ENCODE results near the gene SH3PXD2A.

The SH3PXD2A gene

DNA sequence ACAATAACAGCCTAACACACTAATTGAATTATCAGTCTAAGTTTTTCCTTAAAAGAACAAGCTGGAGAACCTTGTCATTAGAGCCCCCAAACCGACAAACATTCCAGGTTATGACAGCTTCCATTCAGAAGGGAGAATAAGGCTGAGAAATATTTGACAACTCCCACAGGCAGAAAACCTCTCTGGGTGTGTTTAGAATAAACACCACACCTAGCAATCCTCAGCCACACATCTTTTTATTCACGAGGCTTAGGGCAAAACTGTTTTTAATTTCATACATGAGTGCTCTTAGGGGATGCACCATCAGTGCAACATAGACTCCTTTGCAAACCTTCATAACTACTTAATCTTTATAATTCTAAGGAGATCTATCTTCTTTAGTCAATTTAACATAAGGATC lies 38.4 kb upstream of the SH3PXD2A start:
- DNase-seq (ENCODE audit: low read depth), result no peak
- no peak overlapping the region for H3K4me3 ChIP-seq (ENCODE audit: low read length)
- TF ChIP-seq, protein P1, sequence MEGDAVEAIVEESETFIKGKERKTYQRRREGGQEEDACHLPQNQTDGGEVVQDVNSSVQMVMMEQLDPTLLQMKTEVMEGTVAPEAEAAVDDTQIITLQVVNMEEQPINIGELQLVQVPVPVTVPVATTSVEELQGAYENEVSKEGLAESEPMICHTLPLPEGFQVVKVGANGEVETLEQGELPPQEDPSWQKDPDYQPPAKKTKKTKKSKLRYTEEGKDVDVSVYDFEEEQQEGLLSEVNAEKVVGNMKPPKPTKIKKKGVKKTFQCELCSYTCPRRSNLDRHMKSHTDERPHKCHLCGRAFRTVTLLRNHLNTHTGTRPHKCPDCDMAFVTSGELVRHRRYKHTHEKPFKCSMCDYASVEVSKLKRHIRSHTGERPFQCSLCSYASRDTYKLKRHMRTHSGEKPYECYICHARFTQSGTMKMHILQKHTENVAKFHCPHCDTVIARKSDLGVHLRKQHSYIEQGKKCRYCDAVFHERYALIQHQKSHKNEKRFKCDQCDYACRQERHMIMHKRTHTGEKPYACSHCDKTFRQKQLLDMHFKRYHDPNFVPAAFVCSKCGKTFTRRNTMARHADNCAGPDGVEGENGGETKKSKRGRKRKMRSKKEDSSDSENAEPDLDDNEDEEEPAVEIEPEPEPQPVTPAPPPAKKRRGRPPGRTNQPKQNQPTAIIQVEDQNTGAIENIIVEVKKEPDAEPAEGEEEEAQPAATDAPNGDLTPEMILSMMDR (conservative IDR thresholded peaks at IDR 0.05; ENCODE audit: low read depth, low read length), result no peak

DNA sequence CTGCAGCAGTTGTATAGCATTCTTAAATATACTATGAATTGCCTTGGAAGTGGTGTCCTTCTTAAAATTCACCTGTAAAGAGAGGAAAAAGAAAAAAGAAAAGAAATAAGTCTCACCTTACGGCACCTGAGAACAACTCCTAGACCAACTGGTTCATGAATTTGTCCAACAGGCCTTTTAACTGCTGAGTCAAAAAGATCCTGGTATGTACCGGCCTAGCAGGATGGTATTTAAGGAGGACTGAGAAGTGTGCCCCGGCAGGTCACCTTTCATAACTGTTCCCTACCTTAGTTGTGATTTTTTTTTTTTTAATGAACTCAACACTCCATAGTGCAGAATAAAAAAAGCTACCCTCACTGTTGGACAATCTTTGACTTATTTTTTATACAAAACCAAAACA lies 36.8 kb upstream of the SH3PXD2A start:
- TF ChIP-seq, protein P1 (conservative IDR thresholded peaks at IDR 0.05; ENCODE audit: low read depth, low read length), result no peak
- H3K4me3 ChIP-seq (ENCODE audit: low read length), result no peak overlapping the region
- no peak for DNase-seq (ENCODE audit: low read depth)

DNA sequence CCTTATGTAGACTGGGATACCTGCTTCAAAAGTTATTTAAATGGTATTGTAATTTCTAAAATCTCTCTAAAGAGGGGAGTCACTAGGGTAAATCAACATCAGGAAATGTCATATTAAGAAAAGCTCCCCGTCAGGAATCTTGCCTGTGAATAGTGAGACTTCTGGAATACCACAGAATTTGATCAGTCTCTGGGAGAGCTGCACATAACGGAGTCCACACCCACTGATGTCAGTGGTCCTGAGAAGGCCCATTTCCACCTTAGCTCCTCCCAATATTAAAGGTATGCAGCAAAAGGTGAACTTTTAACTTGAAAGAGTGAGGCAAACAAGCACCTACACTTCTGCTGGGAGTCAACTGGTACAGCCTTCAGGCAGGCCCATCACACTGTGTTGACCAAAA lies 35.3 kb upstream of the SH3PXD2A start:
- H3K4me3 ChIP-seq (ENCODE audit: low read length), result no peak overlapping the region
- no peak for DNase-seq (ENCODE audit: low read depth)
- TF ChIP-seq, protein P1 (conservative IDR thresholded peaks at IDR 0.05; ENCODE audit: low read depth, low read length), result no peak

DNA sequence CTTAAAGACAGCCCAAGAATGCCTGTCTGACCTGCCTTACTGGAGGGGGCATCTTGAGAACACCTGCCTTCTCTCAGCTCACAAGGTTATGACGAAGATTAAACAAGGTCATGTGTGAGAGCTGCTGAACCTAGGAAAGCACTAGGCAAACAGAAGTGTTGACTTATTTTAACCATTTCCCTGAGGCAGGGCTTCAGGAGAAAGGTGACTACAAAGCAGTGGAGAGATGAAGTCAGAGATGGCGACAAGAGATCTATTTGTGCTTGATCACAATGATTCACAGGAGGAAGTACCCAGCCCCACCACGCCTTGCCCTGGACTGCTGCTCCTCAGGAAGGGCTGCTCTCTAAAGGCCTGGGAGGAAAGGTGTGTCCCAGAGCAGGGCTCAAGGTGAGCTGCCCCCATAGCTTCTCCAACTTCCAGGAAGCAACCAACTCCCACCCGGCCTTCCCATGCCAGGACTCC lies 34.9 kb upstream of the SH3PXD2A start:
- TF ChIP-seq, protein P1 (conservative IDR thresholded peaks at IDR 0.05; ENCODE audit: low read depth, low read length), result no peak
- DNase-seq (ENCODE audit: low read depth), result no peak
- H3K4me3 ChIP-seq (ENCODE audit: low read length), result no peak overlapping the region

DNA sequence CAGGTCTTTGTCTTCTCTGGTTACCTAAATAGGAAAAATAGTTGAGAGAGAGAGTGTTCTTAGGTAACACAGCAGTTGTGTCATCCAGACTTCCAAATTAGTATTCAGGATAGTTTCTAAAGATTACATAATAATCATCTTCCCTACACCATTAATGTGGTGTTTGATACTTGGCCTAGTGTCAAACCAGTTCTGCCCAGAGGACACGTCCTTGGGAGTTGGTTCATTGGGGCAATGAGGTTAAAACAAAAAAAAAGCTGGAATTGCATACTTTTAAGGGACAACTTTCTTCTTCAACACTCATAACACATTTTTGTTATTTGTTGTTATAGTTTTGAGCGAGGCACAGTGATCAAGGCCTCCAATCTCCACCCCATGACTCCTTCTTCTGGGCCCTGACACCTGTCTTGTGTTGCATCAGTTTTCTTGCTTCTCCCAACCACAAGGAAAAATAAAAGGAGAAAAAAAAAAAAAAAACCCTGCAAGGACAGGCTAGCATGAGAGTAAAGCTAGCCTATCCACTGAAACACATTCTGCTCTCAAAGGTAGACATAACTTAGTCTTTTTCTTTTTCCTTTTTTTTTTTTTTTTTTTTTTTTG lies 33.8 kb upstream of the SH3PXD2A start:
- DNase-seq (ENCODE audit: low read depth), result no peak
- TF ChIP-seq, protein P1 (conservative IDR thresholded peaks at IDR 0.05; ENCODE audit: low read depth, low read length), result no peak
- H3K4me3 ChIP-seq (ENCODE audit: low read length), result no peak overlapping the region

DNA sequence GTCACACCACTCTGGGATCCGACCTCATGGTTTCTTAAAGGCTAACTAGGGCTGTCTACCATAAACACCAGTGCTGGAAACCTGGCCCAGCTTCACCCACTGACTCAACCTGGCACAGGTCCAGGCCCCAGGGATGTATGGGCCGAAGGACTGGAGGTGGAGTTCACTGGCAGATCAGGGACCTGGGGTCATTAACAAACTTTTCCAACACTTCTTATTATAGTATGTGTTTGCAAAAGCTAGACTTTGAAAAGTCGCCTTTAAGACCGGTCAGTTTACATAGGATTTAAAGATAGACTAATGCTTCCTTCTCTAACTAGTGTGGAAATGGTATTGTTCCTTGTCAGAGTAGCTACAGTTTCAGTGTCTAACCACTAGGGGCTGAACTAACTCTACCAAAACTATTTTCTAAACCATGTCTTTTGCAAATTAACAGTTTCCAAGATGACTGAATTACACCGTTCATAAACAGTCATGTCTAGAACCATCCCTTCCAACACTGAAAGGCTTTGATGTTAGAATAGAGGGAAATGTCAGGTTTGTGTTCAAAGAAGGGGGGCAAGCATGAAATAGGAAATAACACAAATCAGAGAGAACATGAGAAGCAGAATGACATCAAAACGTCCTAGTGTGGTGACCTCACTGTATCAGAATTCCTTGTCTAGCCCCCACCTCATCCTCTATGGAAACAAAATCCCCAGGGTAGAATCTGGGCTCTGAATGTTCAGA lies 32.9 kb upstream of the SH3PXD2A start:
- peak; percentile 47 for DNase-seq (ENCODE audit: low read depth)
- TF ChIP-seq, protein P1 (conservative IDR thresholded peaks at IDR 0.05; ENCODE audit: low read depth, low read length), result peak; percentile 83

DNA sequence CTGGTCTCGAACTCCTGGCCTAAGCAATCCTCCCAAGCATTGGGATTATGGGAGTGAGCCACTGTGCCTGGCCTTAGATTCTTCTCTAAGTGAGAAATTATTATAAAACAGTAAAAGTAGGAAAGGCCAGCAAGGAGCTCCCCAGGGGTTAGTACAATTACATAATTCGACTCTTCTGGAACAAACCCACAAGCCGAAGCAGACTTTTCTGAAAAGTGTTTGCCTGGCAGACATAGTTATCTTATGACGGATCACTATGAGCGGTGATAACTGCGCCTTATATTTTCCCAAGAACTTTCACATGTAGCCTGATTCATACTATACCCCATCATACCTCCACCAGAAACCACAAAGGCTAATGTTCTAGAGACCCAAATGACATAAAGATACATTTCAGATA lies 30.2 kb upstream of the SH3PXD2A start:
- no peak for DNase-seq (ENCODE audit: low read depth)
- no peak overlapping the region for H3K4me3 ChIP-seq (ENCODE audit: low read length)
- TF ChIP-seq, protein P1 (conservative IDR thresholded peaks at IDR 0.05; ENCODE audit: low read depth, low read length), result no peak

More for the DNA sequence above, 32.9 kb upstream of the SH3PXD2A start:
- no peak overlapping the region for H3K4me3 ChIP-seq (ENCODE audit: low read length)

Measured in retinal pigment epithelial cell (primary cell).